Right lobe of liver (tissue), 4 donors: ENCODE results near the gene ACOT13.

Experiments used
- CTCF ChIP-seq, 4 donors: fragments of 200-600 bp in 3 of 4; fragments of 450-650 bp in 1 of 4; IDR thresholded peaks; one replicate each; pipeline versions ENCODE4 v1.5.1 to v1.8.0; 2016 to 2022; ENCODE audit warnings: antibody characterized with exemption in 4 of 4, mild to moderate bottlenecking in 2 of 4
- POLR2A ChIP-seq: fragments of 450-650 bp; IDR thresholded peaks from one replicate; pipeline ENCODE4 v1.6.1; 2017; ENCODE audit warnings: antibody characterized with exemption, mild to moderate bottlenecking
- donor health status: DM: no; HTN: no; CAD: no.
- donor health status: DM: no; HTN: no; CAD: no.
- donor health status: DM: no; HTN: yes; CAD: no.

- TF ChIP-seq CTCF (IDR thresholded peaks at IDR 0.05) (no peak), POLR2A (no peak)
Measured at GRCh38 chr6:24683297-24684296, 16.7 kb downstream of the ACOT13 start.
